ENCODE results near the gene PAX6.

GRCh38 chr11:31786996-31787685, 24.0 kb downstream of the PAX6 start:
- TF ChIP-seq CTCF (conservative IDR thresholded peaks at IDR 0.05; ENCODE audit: low read length) (no peak), EZH2phosphoT487 (IDR thresholded peaks at IDR 0.05; ENCODE audit: borderline replicate concordance, low read depth, low read length) (no peak)

All from OCI-LY7 (cell line).